ENCODE measurements around the gene ZNF516.

ZNF516 gene

DNA sequence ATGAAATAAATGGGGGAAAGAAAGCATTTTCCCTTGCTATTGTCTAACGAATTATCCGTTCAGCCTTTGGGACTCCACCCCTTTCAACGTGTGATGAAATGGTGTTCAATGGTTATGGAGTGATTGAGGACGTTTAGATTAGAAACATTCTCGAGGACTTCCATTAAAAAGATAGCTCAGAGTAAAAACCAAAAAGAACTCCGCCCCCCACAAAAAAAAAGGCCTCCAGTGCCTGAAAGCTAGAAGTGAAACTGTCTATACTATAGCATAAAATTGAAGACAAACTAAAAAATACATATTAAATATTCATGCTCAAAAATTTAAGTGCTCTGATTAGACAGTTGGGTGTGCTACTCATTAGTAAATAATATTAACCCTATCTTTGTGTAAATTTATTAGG is 3.0 kb upstream of the ZNF516 start:
- no peak for TF ChIP-seq FOXP2 (optimal IDR thresholded peaks at IDR 0.05; ENCODE audit: borderline replicate concordance, extremely low read depth, extremely low read length, insufficient read depth)
- no peak for TF ChIP-seq TAF1 (IDR thresholded peaks at IDR 0.05; ENCODE audit: borderline replicate concordance, insufficient read depth, low read length)
- no peak for TF ChIP-seq SIN3A (IDR thresholded peaks at IDR 0.05; ENCODE audit: borderline replicate concordance, insufficient read depth, low read length)
- no peak for TF ChIP-seq REST (IDR thresholded peaks at IDR 0.05; ENCODE audit: insufficient read depth in 1 of 2, low read depth in 2 of 2, low read length in 2 of 2)
- no peak for TF ChIP-seq POLR2AphosphoS5 (IDR thresholded peaks at IDR 0.05; ENCODE audit: low read depth, low read length)

- TF ChIP-seq POLR2AphosphoS5 (IDR thresholded peaks at IDR 0.05; ENCODE audit: low read depth, low read length) (no peak), SIN3A (IDR thresholded peaks at IDR 0.05; ENCODE audit: borderline replicate concordance, insufficient read depth, low read length) (no peak), FOXP2 (optimal IDR thresholded peaks at IDR 0.05; ENCODE audit: borderline replicate concordance, extremely low read depth, extremely low read length, insufficient read depth) (no peak), REST (IDR thresholded peaks at IDR 0.05; ENCODE audit: insufficient read depth in 1 of 2, low read depth in 2 of 2, low read length in 2 of 2) (no peak), TAF1 (IDR thresholded peaks at IDR 0.05; ENCODE audit: borderline replicate concordance, insufficient read depth, low read length) (no peak)
Measured at GRCh38 chr18:76497021-76497420, 2.0 kb upstream of the ZNF516 start.

GRCh38 chr18:76496194-76496890 is 1.3 kb upstream of the ZNF516 start:
- no peak for TF ChIP-seq REST (IDR thresholded peaks at IDR 0.05; ENCODE audit: insufficient read depth in 1 of 2, low read depth in 2 of 2, low read length in 2 of 2)
- TF ChIP-seq SIN3A (IDR thresholded peaks at IDR 0.05; ENCODE audit: borderline replicate concordance, insufficient read depth, low read length) = no peak
- no peak for TF ChIP-seq TAF1 (IDR thresholded peaks at IDR 0.05; ENCODE audit: borderline replicate concordance, insufficient read depth, low read length)
- no peak for TF ChIP-seq POLR2AphosphoS5 (IDR thresholded peaks at IDR 0.05; ENCODE audit: low read depth, low read length)
- TF ChIP-seq FOXP2 (optimal IDR thresholded peaks at IDR 0.05; ENCODE audit: borderline replicate concordance, extremely low read depth, extremely low read length, insufficient read depth) = no peak

DNA sequence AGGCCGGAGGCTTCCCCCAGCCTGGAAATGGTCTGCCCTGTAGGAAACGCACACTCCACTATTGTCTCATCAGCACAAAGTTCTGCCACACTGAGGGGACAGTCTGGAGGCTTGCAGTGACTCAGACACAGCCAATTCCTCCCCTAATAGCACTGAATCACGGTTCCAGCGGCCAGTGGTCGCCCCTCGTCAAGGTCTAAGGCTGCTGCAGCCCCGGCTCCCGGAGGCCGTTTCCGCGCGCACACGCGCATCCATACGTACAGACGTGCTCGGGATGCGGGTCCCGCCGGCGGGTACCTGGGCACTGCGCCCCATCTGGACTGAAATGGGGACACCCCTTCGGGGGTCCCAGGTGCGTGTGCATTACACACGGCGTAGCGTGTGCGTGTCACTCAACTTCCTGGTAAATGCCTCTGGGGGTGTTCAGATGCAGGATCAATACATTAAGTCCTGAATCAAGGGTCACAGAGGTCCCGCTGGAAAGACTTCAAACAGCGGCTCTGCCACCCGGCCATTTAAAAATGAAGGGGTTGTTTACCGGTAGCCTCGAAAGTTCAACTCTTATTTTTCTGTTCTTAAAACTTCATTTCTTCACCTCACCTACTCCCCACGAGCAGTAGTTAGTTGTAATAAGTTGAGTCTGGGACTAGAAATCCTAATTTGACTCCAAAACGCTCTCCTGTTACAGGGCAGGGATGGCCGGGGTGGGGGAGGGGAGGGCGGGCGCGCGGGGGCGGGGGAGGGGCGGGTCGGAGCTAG is 572 bp upstream of the ZNF516 start:
- TF ChIP-seq POLR2AphosphoS5 (IDR thresholded peaks at IDR 0.05; ENCODE audit: low read depth, low read length) (no peak), REST (IDR thresholded peaks at IDR 0.05; ENCODE audit: insufficient read depth in 1 of 2, low read depth in 2 of 2, low read length in 2 of 2) (no peak), TAF1 (IDR thresholded peaks at IDR 0.05; ENCODE audit: borderline replicate concordance, insufficient read depth, low read length) (no peak), SIN3A (IDR thresholded peaks at IDR 0.05; ENCODE audit: borderline replicate concordance, insufficient read depth, low read length) (no peak), FOXP2 (optimal IDR thresholded peaks at IDR 0.05; ENCODE audit: borderline replicate concordance, extremely low read depth, extremely low read length, insufficient read depth) (no peak)
